ENCODE measurements around the gene RBM42.

GRCh38 chr19:35582760-35583159, 46.1 kb upstream of the RBM42 start:
- no peak for TF ChIP-seq EZH2 (IDR thresholded peaks at IDR 0.05; ENCODE audit: insufficient read depth, poor library complexity, severe bottlenecking)
- no peak for TF ChIP-seq EZH2phosphoT487 (IDR thresholded peaks at IDR 0.05; ENCODE audit: insufficient read depth, low read depth)
